CD14-positive monocyte (primary cell): Measurements from ENCODE around the gene TECPR2. TPM values are rescaled to one million over a fixed set of nuclear protein-coding genes. Genes with fewer than 3 reads are reported as not detected.

ENCODE experiments used
- DNase-seq, 3 donors: peaks; one replicate each; pipeline ENCODE4 v3.0.0-alpha.2; 2011 to 2022
- H2AFZ ChIP-seq: 2 replicates; pipeline ENCODE4 v1.6.0; 2012; ENCODE audit warnings: mild to moderate bottlenecking, low read depth, low read length, inconsistent platforms; ENCODE audit not compliant: insufficient read depth, poor library complexity, severe bottlenecking
- H3K27ac ChIP-seq, 2 donors: 1 replicate in 1 of 2; 2 replicates in 1 of 2; pipeline ENCODE4 v1.5.1; 2012 to 2013; ENCODE audit warnings: low read length in 2 of 2, control low read depth in 1 of 2, inconsistent platforms in 1 of 2, low read depth in 1 of 2, mild to moderate bottlenecking in 1 of 2
- H3K27me3 ChIP-seq, 2 donors: one replicate each; pipeline versions ENCODE4 v1.6.0 to v1.6.1; 2011 to 2013; ENCODE audit warnings: low read length in 2 of 2; ENCODE audit not compliant: control insufficient read depth in 2 of 2, insufficient read depth in 2 of 2
- H3K36me3 ChIP-seq, 2 donors: replicated peaks in 1 of 2; 1 replicate in 1 of 2; 2 replicates in 1 of 2; pipeline versions ENCODE4 v1.5.1 to v1.6.1; 2012 to 2013; ENCODE audit warnings: low read length in 2 of 2, control low read depth in 1 of 2, inconsistent platforms in 1 of 2, mild to moderate bottlenecking in 1 of 2; ENCODE audit not compliant: insufficient read depth in 2 of 2, control insufficient read depth in 1 of 2
- H3K4me1 ChIP-seq, 2 donors: 1 replicate in 1 of 2; 2 replicates in 1 of 2; pipeline versions ENCODE4 v1.5.1 to v1.6.1; 2012 to 2013; ENCODE audit warnings: low read length in 2 of 2, control low read depth in 1 of 2, inconsistent platforms in 1 of 2, mild to moderate bottlenecking in 1 of 2, moderate library complexity in 1 of 2; ENCODE audit not compliant: insufficient read depth in 2 of 2, control insufficient read depth in 1 of 2
- H3K4me2 ChIP-seq: replicated peaks from 2 replicates; pipeline ENCODE3; 2012; ENCODE audit warnings: low read length, moderate library complexity, mild to moderate bottlenecking; ENCODE audit not compliant: poor library complexity, severe bottlenecking; ENCODE audit errors: extremely low read depth
- H3K4me3 ChIP-seq, 3 experiments: fragments of 200-600 bp in 1 of 3; sonication (generic) in 1 of 3; replicated peaks in 1 of 3; 1 replicate in 2 of 3; 2 replicates in 1 of 3; pipeline ENCODE4 v1.5.1; 2011 to 2013; ENCODE audit warnings: low read length in 3 of 3, mild to moderate bottlenecking in 3 of 3, control low read depth in 2 of 3, low read depth in 2 of 3, inconsistent platforms in 1 of 3, moderate library complexity in 1 of 3
- H3K79me2 ChIP-seq: 2 replicates; pipeline ENCODE4 v1.6.0; 2012; ENCODE audit warnings: mild to moderate bottlenecking, control low read depth, inconsistent platforms, low read length, moderate library complexity; ENCODE audit not compliant: insufficient read depth
- H3K9ac ChIP-seq: 2 replicates; pipeline ENCODE4 v1.6.0; 2017; ENCODE audit warnings: low read length, mild to moderate bottlenecking; ENCODE audit not compliant: insufficient read depth, poor library complexity, severe bottlenecking
- H3K9me3 ChIP-seq, 2 donors: replicated peaks in 1 of 2; 1 replicate in 1 of 2; 2 replicates in 1 of 2; pipeline versions ENCODE4 v1.5.1 to v1.6.1; 2012 to 2013; ENCODE audit warnings: low read length in 2 of 2, control low read depth in 1 of 2; ENCODE audit not compliant: control insufficient read depth in 1 of 2, insufficient read depth in 1 of 2
- H4K20me1 ChIP-seq: 2 replicates; pipeline ENCODE4 v1.6.0; 2012; ENCODE audit warnings: mild to moderate bottlenecking, low read length, control low read depth, moderate library complexity; ENCODE audit not compliant: insufficient read depth
- H3K27ac Mint-ChIP-seq, 7 donors: one replicate each; pipeline ENCODE4 v1.8.0; 2020; ENCODE audit warnings: mild to moderate bottlenecking in 7 of 7, mixed read lengths in 7 of 7, moderate library complexity in 6 of 7, inconsistent platforms in 2 of 7
- H3K27me3 Mint-ChIP-seq, 3 donors: one replicate each; pipeline ENCODE4 v1.8.0; 2021 to 2022; ENCODE audit warnings: low read depth in 3 of 3, mild to moderate bottlenecking in 3 of 3, mixed read lengths in 3 of 3, moderate library complexity in 3 of 3, inconsistent platforms in 1 of 3
- H3K36me3 Mint-ChIP-seq, 2 donors: one replicate each; pipeline ENCODE4 v1.8.0; 2020; ENCODE audit warnings: mixed read lengths in 2 of 2, inconsistent platforms in 1 of 2, mild to moderate bottlenecking in 1 of 2
- H3K4me1 Mint-ChIP-seq: one replicate; pipeline ENCODE4 v1.8.0; 2020; ENCODE audit warnings: mild to moderate bottlenecking, mixed read lengths
- H3K4me3 Mint-ChIP-seq, 2 donors: one replicate each; pipeline ENCODE4 v1.8.0; 2020; ENCODE audit warnings: mild to moderate bottlenecking in 2 of 2, mixed read lengths in 2 of 2, moderate library complexity in 1 of 2
- H3K9me3 Mint-ChIP-seq, 7 donors: one replicate each; pipeline ENCODE4 v1.8.0; 2020 to 2022; ENCODE audit warnings: mixed read lengths in 7 of 7, mild to moderate bottlenecking in 6 of 7, moderate library complexity in 6 of 7, inconsistent platforms in 2 of 7
- WGBS: methylation state at CpG from one replicate; pipeline ENCODE4 v1.1.5; 2013; ENCODE audit warnings: missing lambda C conversion rate; ENCODE audit not compliant: insufficient coverage; 5-methylcytosine and 5-hydroxymethylcytosine counted together
- intact Hi-C, 2 donors: fragments of 100-400 bp; cut with micrococcal nuclease; formaldehyde crosslinking; loops; one replicate each; pipeline versions ENCODE4 v1.15.0 to v1.15.1; 2023
- polyA plus RNA-seq, 3 donors: library from polyadenylated mRNA; depleted of rRNA in 1 of 3; unstranded in 2 of 3; stranded (reverse) in 1 of 3; fragments of 300-500 nt in 2 of 3; fragments of >200 nt in 1 of 3; fragmentation: Illumina TruSeq in 2 of 3; gene quantifications; 1 replicate in 2 of 3; 2 replicates in 1 of 3; pipeline ENCODE4 v1.2.3, GENCODE V29; 2012 to 2021
- TF ChIP-seq, protein P1 (sequence below): fragments of 200-600 bp; IDR thresholded peaks from one replicate; pipeline ENCODE4 v1.8.0; 2022; ENCODE audit warnings: antibody characterized with exemption, mild to moderate bottlenecking

The TECPR2 gene
- polyA plus RNA-seq, 3 donors, result 2.8 to 10.4 (median 6.4) TPM

DNA sequence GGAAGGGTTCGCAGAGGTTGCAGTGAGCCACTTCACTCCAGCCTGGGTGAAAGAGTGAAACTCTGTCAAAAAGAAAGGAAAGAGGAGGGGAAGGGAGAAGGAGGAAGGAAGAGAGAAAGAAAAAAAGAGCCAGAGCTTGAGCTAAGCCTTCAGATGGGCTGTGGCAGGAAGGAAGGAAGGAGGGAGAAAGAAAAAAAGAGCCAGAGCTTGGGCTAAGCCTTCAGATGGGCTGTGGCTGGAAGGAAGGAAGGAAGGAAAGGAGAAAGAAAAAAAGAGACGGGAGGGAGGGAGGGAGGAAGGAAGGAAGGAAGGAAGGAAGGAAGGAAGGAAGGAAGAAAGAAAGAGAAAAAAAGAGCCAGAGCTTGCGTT, 160.4 kb downstream of the TECPR2 start:
- TF ChIP-seq, protein P1, sequence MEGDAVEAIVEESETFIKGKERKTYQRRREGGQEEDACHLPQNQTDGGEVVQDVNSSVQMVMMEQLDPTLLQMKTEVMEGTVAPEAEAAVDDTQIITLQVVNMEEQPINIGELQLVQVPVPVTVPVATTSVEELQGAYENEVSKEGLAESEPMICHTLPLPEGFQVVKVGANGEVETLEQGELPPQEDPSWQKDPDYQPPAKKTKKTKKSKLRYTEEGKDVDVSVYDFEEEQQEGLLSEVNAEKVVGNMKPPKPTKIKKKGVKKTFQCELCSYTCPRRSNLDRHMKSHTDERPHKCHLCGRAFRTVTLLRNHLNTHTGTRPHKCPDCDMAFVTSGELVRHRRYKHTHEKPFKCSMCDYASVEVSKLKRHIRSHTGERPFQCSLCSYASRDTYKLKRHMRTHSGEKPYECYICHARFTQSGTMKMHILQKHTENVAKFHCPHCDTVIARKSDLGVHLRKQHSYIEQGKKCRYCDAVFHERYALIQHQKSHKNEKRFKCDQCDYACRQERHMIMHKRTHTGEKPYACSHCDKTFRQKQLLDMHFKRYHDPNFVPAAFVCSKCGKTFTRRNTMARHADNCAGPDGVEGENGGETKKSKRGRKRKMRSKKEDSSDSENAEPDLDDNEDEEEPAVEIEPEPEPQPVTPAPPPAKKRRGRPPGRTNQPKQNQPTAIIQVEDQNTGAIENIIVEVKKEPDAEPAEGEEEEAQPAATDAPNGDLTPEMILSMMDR, result no peak
- Mint-ChIP-seq H3K4me1 (peaks cover 43% of the 10 kb centered on the region), H3K27ac (peak overlapping the region in 2 of 7 donors; percentile 43 to 82), H3K36me3 (no peaks in the 10 kb centered on the region), H3K27me3 (peaks cover 1 to 20% (median 17%) of the 10 kb centered on the region in 3 donors), H3K9me3 (peaks cover 0 to 5% (median 0%) of the 10 kb centered on the region in 7 donors), H3K4me3 (peak overlapping the region in 1 of 2 donors; percentile 81)
- Histone ChIP-seq H3K4me1 (peaks cover 43 to 55% of the 10 kb centered on the region in 2 donors), H4K20me1 (no peaks in the 10 kb centered on the region), H3K9ac (no peak overlapping the region), H3K79me2 (no peaks in the 10 kb centered on the region), H3K36me3 (no peaks in the 10 kb centered on the region), H2AFZ (no peak overlapping the region), H3K27me3 (peaks cover 0 to 2% of the 10 kb centered on the region in 2 donors), H3K9me3 (no peaks in the 10 kb centered on the region), H3K4me2 (no peak overlapping the region), H3K27ac (no peak overlapping the region), H3K4me3 (no peak overlapping the region)
- intact Hi-C loops, result no loop called here
- no peak for DNase-seq
- WGBS, result 43% methylated on average over 2 of the region's 3 CpGs

DNA sequence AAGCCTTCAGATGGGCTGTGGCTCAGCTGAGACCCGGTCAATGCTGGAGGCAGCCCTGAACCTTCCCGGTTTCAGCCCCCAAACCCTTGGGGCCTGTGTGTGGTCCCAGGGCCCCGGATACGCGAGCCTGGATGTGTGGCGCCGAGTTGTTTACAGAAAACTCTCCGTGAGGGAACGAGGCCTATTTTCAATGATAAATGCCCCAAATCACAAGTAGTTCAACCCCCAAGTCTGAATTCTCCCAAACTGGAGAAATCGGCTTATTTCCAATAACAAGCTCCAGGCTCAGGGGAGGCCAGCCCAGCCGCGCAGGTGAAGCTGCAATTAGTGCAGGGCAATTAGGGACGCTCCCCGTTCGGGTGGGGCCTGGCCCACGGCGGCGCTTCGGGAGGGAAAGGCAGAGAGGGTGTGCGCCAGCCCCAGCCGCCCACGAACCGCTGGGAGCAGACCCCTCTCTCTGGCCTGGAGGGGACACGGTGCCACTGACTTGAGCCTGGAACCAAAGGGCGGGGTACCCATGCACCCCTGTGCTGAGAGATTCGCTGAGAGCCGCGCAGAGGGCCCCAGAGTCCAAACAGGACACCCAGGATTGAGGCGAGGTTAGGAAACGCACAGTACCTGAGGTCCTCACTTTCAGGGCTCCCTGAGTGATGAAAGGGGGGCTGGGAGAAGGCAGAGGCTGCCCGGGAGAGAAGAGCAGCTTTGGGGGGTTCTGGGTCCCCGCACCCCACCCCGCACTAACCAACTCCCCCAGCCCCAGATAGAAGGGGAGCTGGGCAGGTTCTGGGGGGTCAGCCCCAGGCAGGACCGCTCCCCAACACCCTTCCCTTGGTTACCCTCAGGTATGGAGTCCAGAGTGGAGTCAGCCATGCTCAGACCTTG, 161.1 kb downstream of the TECPR2 start:
- peaks cover 0 to 5% (median 0%) of the 10 kb centered on the region in 7 donors for H3K9me3 Mint-ChIP-seq
- peaks cover 47% of the 10 kb centered on the region for H3K4me1 Mint-ChIP-seq
- H3K9ac ChIP-seq, result peak overlapping the region; percentile 58
- H3K4me2 ChIP-seq, result peak overlapping the region; percentile 78
- peak overlapping the region; percentile 79 to 91 for H3K4me3 Mint-ChIP-seq
- WGBS, result 37% methylated on average over 24 of the region's 34 CpGs
- H3K27ac Mint-ChIP-seq, result peak overlapping the region in 5 of 7 donors; percentile 41 to 96 (median 92)
- no peaks in the 10 kb centered on the region for H3K79me2 ChIP-seq
- peaks cover 1 to 17% (median 17%) of the 10 kb centered on the region in 3 donors for H3K27me3 Mint-ChIP-seq
- intact Hi-C loops, result loop anchor here in 1 of 2 donors (2.0 kb wide), 1 partner anchor 69 kb away; the partner anchor contains the start of gene RCOR1
- TF ChIP-seq, protein P1, result no peak
- no peaks in the 10 kb centered on the region for H3K9me3 ChIP-seq
- no peaks in the 10 kb centered on the region for H4K20me1 ChIP-seq
- H3K4me1 ChIP-seq, result peaks cover 49 to 61% of the 10 kb centered on the region in 2 donors
- no peaks in the 10 kb centered on the region for H3K27me3 ChIP-seq
- H3K4me3 ChIP-seq, result peak overlapping the region; percentile 10 to 79 (median 51)
- H3K36me3 ChIP-seq, result no peaks in the 10 kb centered on the region
- H2AFZ ChIP-seq, result peak overlapping the region; percentile 74
- no peaks in the 10 kb centered on the region for H3K36me3 Mint-ChIP-seq
- peak overlapping the region; percentile 76 to 90 for H3K27ac ChIP-seq
- DNase-seq, result no peak
